Fibroblast of villous mesenchyme (primary cell): Measurements from ENCODE around the gene FN1. TPM values are rescaled to one million over a fixed set of nuclear protein-coding genes. Genes with fewer than 3 reads are reported as not detected.

ENCODE experiments used
- DNase-seq: peaks from one replicate; pipeline ENCODE4 v3.0.0-alpha.2; 2010; ENCODE audit warnings: low read depth
- H3K4me3 ChIP-seq: 2 replicates; pipeline ENCODE4 v1.5.1; 2011; ENCODE audit warnings: low read depth, mild to moderate bottlenecking, low read length
- total RNA-seq: library from RNA; depleted of rRNA; stranded (reverse); fragments of >200 nt; gene quantifications from 2 replicates; pipeline ENCODE4 v1.2.3, GENCODE V29; 2012
- TF ChIP-seq, protein P1 (sequence below): IDR thresholded peaks from 2 replicates; pipeline ENCODE4 v1.5.1; 2012; ENCODE audit warnings: low read depth, mild to moderate bottlenecking, low read length; ENCODE audit not compliant: insufficient read depth

The FN1 gene
- total RNA-seq, 1 donor: 1,807 TPM

DNA sequence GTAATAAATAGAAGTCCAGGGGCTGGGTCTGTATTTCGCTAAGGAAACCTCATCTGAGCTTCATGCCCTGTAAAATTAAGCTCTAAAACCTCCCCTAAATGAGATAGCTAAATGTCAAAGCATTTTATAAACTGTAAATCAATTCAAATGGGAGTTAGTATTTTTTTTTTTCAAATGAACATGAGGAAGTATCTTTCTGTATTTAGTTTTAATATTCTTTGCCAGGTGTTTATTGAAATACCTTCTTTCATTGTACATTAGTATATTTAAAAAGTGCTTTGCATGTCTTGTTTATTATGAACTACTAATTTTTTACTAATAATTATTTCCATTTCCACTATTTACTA lies 76.3 kb downstream of the FN1 start:
- no peak overlapping the region for H3K4me3 ChIP-seq
- DNase-seq: no peak
- TF ChIP-seq, protein P1, sequence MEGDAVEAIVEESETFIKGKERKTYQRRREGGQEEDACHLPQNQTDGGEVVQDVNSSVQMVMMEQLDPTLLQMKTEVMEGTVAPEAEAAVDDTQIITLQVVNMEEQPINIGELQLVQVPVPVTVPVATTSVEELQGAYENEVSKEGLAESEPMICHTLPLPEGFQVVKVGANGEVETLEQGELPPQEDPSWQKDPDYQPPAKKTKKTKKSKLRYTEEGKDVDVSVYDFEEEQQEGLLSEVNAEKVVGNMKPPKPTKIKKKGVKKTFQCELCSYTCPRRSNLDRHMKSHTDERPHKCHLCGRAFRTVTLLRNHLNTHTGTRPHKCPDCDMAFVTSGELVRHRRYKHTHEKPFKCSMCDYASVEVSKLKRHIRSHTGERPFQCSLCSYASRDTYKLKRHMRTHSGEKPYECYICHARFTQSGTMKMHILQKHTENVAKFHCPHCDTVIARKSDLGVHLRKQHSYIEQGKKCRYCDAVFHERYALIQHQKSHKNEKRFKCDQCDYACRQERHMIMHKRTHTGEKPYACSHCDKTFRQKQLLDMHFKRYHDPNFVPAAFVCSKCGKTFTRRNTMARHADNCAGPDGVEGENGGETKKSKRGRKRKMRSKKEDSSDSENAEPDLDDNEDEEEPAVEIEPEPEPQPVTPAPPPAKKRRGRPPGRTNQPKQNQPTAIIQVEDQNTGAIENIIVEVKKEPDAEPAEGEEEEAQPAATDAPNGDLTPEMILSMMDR: no peak

DNA sequence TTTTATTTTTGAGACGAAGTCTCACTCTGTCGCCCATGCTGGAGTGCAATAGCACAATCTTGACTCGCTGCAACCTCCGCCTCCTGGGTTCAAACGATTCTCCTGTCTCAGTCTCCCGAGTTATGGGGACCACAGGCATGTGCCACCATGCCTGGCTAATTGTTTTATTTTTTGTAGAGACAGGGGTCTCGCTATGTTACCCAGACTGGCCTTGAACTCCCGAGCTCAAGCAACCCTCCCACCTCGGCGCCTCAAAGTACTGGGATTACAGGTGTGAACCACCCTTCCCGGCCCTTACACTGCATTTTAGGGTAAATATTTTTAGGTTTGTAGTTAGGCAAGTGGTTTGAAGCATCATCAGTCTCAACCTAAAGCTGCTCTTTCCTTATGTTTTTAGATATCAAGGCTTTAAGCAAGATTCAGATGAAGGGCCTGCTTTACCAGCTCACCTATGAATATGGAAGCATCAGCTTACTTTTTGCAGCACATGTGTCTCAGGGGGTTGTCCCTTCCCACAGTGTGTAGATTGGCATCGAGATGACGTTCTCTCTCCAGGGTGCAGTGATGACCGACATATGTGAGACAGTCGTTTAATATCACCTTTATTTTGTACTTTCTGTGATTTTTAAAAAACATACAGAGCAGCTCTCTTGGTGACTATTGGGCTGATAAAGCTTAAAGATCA lies 76.8 kb downstream of the FN1 start:
- TF ChIP-seq, protein P1: no peak
- DNase-seq: no peak
- H3K4me3 ChIP-seq: no peak overlapping the region

DNA sequence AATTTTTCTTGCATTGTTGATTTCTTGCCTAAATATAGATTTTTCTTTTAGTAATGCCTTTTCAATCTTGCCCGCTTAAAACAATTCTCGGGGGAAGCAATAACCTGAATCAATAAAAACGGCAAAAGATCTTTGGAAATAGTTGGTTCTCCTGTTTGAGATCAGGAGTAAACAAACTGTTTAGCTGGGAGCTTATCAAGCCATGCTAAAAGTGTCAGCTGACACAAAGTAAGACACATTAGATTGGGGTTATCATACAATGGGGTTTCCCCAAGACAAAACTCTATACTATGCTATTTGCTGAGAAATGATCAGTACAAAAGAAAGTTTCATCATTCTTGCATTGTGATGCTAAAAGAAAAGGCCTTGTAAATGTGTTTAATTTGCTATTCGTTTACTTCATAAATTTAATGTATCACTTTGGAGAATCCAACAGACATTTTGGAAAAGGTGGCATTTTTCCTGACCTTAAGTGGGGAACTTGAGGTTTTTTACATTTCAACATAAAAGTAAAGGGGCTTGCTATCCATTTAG lies 77.5 kb downstream of the FN1 start:
- H3K4me3 ChIP-seq: no peak overlapping the region
- TF ChIP-seq, protein P1: no peak
- DNase-seq: no peak

DNA sequence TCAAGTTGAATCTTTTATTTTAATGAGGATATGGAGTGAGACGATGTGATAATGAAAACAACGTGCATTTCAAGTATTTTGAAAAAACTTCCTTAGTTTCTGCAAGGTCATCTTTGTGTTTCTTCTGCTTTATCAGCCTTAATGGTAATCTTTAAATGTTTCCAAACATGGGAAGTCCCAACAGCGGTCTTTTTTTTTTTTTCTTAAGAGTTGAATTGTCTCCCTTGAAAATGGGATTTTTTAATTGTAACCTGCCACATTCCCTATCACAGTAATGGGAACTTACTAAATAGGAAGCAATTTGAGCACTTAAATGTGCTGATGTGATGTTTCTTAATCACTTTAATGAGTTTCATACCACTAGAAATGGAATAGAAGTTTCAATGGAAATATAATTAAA lies 78.2 kb downstream of the FN1 start:
- TF ChIP-seq, protein P1: no peak
- no peak overlapping the region for H3K4me3 ChIP-seq
- no peak for DNase-seq

DNA sequence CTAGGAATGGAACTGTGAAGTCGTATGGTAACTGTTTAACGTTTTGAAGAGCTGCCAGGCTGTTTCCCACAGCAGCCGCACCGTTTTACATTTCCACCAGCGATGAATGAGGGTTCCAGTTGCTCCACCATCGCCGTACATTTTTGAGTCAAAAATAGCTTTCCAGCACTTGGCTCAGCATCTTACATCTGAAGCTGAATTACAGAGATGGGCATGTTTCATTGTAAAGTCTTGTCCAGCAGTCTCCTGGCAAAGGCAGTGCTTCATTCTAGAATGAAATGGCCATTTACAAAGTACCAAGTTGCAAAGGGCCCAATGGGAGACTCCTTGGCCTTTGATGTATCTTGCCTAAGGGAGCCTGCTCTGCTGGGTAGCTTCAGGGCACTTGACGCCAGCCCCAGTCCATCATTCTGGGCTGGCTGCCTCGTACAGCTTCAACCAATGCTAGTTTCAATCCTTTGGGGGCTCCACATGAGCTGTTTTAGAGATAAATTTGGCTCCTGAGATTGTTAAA lies 78.9 kb downstream of the FN1 start:
- peak; percentile 37 for DNase-seq
- H3K4me3 ChIP-seq: no peak overlapping the region
- TF ChIP-seq, protein P1: no peak

DNA sequence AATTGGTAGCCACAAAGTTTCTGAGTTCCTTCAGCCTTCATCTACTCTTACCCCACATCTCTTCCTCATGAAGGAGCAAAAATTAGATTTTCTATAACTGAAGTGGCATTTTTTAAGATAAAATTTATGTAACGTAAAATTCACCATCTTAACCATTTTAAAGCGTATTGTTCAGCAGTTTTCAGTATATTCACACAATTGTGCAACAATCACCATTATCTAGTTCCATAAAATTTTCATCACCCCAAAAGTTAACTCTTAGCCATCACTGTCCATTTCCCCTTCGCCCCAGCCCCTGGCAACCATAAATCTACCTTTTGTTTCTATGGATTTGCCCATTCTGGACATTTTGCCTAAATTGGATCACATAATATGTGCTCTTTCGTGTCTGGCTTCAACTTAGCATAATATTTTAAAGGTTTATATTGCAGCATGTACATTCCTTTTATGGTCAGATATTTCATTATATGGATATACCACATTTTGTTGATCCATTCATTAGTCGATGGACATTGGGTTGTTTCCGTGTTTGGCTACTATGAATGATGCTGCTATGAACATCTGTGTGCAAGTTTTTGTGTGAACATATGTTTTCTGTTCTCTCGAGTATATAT lies 79.4 kb downstream of the FN1 start:
- no peak overlapping the region for H3K4me3 ChIP-seq
- TF ChIP-seq, protein P1: no peak
- DNase-seq: no peak
